Measurements from ENCODE around the gene ZFAND3. TPM values are rescaled to one million over a fixed set of nuclear protein-coding genes. Genes with fewer than 3 reads are reported as not detected.

Gene ZFAND3
- total RNA-seq, 1 donor from 2014 or later = 18.7 TPM

DNA sequence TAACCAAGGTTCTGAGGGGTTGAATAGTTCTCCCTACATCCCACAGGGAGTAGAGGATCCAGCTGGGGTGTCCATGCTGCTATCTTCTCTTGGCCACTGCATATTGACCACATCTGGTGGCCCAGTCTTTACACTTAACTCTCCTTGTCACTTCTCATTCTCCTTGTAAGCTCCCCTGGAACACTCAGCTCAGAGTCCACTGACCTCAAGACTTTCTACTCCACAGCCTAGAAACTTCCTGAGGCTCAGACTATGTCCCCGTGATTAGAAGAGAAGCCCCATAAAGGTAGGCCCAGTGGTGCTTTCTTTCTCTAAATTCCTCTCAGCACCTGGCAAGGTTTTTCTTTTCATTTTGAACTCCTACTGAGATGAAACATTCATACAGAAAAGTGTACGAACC is 13.3 kb upstream of the ZFAND3 start:
- no peak for DNase-seq (ENCODE audit: low read depth)
- no peak overlapping the region for H3K4me3 ChIP-seq (ENCODE audit: low read depth, low read length)
- TF ChIP-seq, protein P1, sequence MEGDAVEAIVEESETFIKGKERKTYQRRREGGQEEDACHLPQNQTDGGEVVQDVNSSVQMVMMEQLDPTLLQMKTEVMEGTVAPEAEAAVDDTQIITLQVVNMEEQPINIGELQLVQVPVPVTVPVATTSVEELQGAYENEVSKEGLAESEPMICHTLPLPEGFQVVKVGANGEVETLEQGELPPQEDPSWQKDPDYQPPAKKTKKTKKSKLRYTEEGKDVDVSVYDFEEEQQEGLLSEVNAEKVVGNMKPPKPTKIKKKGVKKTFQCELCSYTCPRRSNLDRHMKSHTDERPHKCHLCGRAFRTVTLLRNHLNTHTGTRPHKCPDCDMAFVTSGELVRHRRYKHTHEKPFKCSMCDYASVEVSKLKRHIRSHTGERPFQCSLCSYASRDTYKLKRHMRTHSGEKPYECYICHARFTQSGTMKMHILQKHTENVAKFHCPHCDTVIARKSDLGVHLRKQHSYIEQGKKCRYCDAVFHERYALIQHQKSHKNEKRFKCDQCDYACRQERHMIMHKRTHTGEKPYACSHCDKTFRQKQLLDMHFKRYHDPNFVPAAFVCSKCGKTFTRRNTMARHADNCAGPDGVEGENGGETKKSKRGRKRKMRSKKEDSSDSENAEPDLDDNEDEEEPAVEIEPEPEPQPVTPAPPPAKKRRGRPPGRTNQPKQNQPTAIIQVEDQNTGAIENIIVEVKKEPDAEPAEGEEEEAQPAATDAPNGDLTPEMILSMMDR (conservative IDR thresholded peaks at IDR 0.05; ENCODE audit: low read depth, low read length) = no peak

DNA sequence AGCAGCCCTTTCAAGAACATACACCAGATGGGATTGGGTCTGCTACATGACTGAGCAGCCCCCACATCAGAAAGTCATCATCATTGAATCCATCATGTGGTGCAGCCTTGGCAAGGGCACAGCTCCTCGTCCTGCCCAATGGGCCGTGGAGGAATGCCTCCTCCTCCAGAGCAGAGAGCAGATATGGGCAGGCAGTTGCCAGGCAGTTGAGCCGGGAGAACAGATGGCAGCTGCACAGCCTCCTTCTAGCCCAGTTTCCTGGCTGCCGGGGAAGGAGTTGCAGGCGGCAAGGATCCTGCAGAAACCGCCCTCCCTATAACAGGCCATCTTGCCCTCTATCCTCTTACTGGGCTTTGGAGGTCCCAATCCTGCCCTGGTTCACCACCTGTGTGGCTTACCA is 11.9 kb upstream of the ZFAND3 start:
- no peak for DNase-seq (ENCODE audit: low read depth)
- H3K4me3 ChIP-seq (ENCODE audit: low read depth, low read length) = no peak overlapping the region
- TF ChIP-seq, protein P1 (conservative IDR thresholded peaks at IDR 0.05; ENCODE audit: low read depth, low read length) = peak; percentile 40

DNA sequence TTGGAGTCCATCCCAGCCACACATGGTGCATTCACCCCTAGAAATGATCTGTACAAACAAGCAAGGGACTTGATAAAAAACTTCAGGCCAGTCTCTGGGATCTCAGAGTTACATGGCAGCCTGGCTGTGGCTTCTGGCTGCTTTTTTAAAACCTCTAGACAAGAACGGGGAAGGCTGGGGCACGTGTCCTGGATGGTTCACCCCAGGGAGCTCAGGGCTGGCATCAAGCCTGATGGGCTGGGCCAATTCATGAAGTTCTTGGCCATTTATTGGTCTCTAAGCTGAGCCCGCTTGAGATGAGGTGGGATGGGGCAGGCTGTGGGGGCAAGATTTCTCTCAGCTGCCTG is 10.4 kb upstream of the ZFAND3 start:
- no peak for DNase-seq (ENCODE audit: low read depth)
- no peak overlapping the region for H3K4me3 ChIP-seq (ENCODE audit: low read depth, low read length)
- TF ChIP-seq, protein P1 (conservative IDR thresholded peaks at IDR 0.05; ENCODE audit: low read depth, low read length) = no peak

DNA sequence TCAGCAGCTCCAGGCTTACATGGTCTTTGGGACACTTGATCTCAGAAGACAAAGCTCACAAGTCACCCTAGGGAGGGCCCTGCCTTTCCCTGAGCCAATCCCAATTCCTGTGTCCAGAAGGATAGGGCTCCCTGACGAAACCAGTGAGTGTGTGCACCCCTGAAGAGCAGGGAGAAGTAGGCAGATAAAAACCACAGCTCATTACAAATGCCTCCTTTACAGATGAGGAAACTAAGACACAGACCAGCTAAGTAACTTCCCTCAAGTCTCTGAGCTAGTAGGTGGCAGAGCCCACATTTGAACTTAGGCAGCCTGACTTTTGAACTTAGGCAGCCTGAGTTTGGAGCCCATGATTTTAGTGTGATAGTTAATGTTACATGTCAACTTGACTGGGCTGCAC is 6.7 kb upstream of the ZFAND3 start:
- DNase-seq (ENCODE audit: low read depth) = no peak
- no peak overlapping the region for H3K4me3 ChIP-seq (ENCODE audit: low read depth, low read length)
- TF ChIP-seq, protein P1 (conservative IDR thresholded peaks at IDR 0.05; ENCODE audit: low read depth, low read length) = no peak

DNA sequence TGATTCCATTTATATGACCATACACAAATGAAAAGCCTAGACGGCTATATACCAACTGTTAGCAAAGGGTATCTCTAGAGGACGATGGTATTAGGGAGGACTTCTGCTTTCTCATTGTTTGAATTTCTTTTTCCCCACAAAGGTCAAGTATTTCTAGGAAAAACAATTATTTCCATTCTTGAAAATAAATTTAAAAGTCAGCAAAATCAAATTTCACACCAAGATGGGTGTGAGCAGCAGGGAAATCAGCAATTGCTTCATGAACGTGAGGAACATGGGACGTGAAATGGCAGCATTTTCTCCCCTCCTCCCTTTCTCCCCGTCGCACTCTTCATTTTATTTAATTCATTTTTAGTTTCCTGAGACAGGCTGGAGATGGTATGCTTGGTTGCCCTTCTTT is 5.2 kb upstream of the ZFAND3 start:
- H3K4me3 ChIP-seq (ENCODE audit: low read depth, low read length) = no peak overlapping the region
- TF ChIP-seq, protein P1 (conservative IDR thresholded peaks at IDR 0.05; ENCODE audit: low read depth, low read length) = no peak
- DNase-seq (ENCODE audit: low read depth) = no peak

DNA sequence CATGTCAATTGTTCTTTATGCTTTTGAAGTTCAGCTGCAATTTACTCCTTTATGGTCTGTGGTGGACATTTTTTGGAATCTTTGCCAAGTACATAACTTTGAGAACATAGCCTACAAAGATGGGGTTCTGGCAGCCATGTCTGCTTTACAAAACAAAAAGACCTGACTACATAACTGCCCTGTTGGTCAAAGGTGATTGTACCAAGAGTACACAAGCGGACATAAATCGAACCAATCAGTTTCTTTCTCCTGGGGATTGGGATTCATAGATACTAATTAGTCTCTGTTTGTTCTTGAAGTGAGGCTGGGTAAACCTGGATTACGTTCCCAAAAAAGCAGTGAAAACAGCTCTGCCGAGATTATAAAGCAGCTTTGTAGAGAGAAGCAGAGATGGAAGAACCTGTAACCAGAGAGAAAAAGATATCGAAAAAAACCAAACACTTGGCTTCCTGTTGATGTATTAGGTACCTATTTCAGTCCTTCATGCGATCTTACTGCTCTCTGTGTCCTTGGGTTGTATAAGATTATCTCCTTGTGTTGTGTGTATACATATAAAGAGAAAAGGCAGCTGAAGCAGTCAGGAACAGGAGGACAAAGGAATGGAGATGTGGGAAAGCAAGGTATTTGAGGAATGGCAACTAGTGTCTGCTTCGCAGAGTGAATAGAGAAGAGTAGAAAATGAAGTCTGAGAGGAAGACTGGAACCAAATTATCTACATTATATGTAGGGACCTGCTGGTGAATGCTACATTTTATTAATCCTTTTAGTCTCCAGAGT is 2.7 kb upstream of the ZFAND3 start:
- TF ChIP-seq, protein P1 (conservative IDR thresholded peaks at IDR 0.05; ENCODE audit: low read depth, low read length) = no peak
- no peak overlapping the region for H3K4me3 ChIP-seq (ENCODE audit: low read depth, low read length)
- no peak for DNase-seq (ENCODE audit: low read depth)

DNA sequence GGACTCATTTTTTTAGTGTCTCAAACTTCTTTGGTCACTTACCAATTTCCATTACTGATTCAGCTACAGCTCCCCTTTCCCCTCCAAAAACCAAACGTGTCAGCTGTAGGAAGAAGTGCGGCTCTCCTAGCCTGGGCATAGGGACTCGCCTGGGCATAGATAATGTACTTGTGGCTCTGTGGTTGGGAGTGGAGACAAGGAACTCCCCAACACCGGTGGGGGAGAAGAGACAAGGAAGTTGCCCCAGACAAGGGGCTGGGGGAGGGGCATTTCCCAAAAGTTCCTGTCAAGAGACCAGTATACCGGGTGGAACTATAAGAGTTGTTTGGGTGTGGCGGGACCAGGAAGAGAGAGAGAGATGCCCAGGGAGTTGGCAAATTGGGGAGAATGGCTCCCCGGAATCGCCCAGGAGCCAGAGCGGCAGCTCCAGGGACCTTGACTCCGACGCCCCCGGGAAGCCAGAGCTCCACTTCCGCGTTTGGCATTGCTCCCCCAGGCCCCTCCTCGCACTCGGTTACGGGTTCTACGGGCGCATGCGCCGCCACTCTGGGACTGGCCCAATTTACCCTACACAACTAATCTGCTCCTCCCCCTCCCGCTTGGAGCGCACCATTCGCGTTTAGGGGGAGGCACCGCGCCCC is 871 bp upstream of the ZFAND3 start:
- peak; percentile 66 for DNase-seq (ENCODE audit: low read depth)
- TF ChIP-seq, protein P1 (conservative IDR thresholded peaks at IDR 0.05; ENCODE audit: low read depth, low read length) = no peak
- H3K4me3 ChIP-seq (ENCODE audit: low read depth, low read length) = peak overlapping the region; percentile 86

Data from epithelial cell of proximal tubule (primary cell).